Gastrocnemius medialis (tissue), 4 donors: ENCODE measurements around the gene ZCWPW1.

Experiments used
- POLR2A ChIP-seq, 2 donors: fragments of 450-650 bp; IDR thresholded peaks; one replicate each; pipeline ENCODE4 v1.6.1; 2017; ENCODE audit warnings: antibody characterized with exemption in 2 of 2, mild to moderate bottlenecking in 2 of 2, moderate library complexity in 2 of 2
- TF ChIP-seq, protein P1 (sequence below), 5 experiments: fragments of 450-650 bp in 3 of 5; fragments of 200-600 bp in 2 of 5; sonication (generic) in 2 of 5; IDR thresholded peaks in 4 of 5; conservative IDR thresholded peaks in 1 of 5; 1 replicate in 4 of 5; 2 replicates in 1 of 5; pipeline ENCODE4 v1.5.1; 2016 to 2019; ENCODE audit warnings: antibody characterized with exemption in 5 of 5, mild to moderate bottlenecking in 3 of 5, moderate library complexity in 3 of 5

- TF ChIP-seq, protein P1, sequence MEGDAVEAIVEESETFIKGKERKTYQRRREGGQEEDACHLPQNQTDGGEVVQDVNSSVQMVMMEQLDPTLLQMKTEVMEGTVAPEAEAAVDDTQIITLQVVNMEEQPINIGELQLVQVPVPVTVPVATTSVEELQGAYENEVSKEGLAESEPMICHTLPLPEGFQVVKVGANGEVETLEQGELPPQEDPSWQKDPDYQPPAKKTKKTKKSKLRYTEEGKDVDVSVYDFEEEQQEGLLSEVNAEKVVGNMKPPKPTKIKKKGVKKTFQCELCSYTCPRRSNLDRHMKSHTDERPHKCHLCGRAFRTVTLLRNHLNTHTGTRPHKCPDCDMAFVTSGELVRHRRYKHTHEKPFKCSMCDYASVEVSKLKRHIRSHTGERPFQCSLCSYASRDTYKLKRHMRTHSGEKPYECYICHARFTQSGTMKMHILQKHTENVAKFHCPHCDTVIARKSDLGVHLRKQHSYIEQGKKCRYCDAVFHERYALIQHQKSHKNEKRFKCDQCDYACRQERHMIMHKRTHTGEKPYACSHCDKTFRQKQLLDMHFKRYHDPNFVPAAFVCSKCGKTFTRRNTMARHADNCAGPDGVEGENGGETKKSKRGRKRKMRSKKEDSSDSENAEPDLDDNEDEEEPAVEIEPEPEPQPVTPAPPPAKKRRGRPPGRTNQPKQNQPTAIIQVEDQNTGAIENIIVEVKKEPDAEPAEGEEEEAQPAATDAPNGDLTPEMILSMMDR (IDR thresholded peaks at IDR 0.05 in 4 of 5, conservative IDR thresholded peaks at IDR 0.05 in 1 of 5): no peak
- TF ChIP-seq POLR2A (IDR thresholded peaks at IDR 0.05): no peak
Measured at GRCh38 chr7:100434297-100435144, 6.0 kb upstream of the ZCWPW1 start.
